ENCODE measurements around the gene TLCD3A. TPM values are rescaled to one million over a fixed set of nuclear protein-coding genes. Genes with fewer than 3 reads are reported as not detected.

The TLCD3A gene
- total and polyA plus RNA-seq, 9 of the 15 experiments (the other 6 are each of a cell fraction or from before 2014, with no cell fraction given), result 1.3 to 13.5 (median 7.3) TPM

GRCh38 chr17:708132-708531 lies 24.3 kb upstream of the TLCD3A start:
- no peak overlapping the region for H3K4me2 ChIP-seq (ENCODE audit: insufficient read depth, low read length)
- no peaks in the 10 kb centered on the region for H3K27me3 ChIP-seq (ENCODE audit: control insufficient read depth in 2 of 2, insufficient read depth in 2 of 2, low read length in 2 of 2)
- no peaks in the 10 kb centered on the region for H3K9me3 ChIP-seq (replicated peaks; ENCODE audit: control insufficient read depth, insufficient read depth, low read depth, low read length)
- no peaks in the 10 kb centered on the region for H3K4me1 ChIP-seq (replicated peaks in 1 of 2; ENCODE audit: control insufficient read depth in 2 of 2, insufficient read depth in 2 of 2, low read length in 2 of 2)
- intact Hi-C loops (cut with micrococcal nuclease), result no loop called here
- ATAC-seq (no peak), FAIRE-seq (no peak), DNase-seq (ENCODE audit: extremely low read depth in 1 of 4, low spot score in 3 of 4) (peak in 1 of 4 experiments; percentile 25)
- no peak overlapping the region for H3K9ac ChIP-seq (ENCODE audit: insufficient read depth in 1 of 2, low read depth in 2 of 2, low read length in 2 of 2)
- POLR2A ChIA-PET, result interaction anchor here (1.0 kb wide), 1 partner anchor 29 kb away, joined by 3 read pairs; no protein-coding TSS in a partner anchor
- in situ Hi-C loops (cut with MboI), result no loop called here
- peaks cover 8% of the 10 kb centered on the region for H3K79me2 ChIP-seq (ENCODE audit: control insufficient read depth, insufficient read depth, low read length)
- no peaks in the 10 kb centered on the region for H3K9me1 ChIP-seq (ENCODE audit: control insufficient read depth, insufficient read depth, low read length)
- no peak overlapping the region for H3K4me3 ChIP-seq
- CTCF ChIA-PET (ENCODE audit: low intra/inter-chr PET ratio), result no interaction called here
- H2AFZ ChIP-seq (ENCODE audit: low read depth, low read length), result no peak overlapping the region
- BruUV-seq (replicated peaks), result no TSS peak
- no peaks in the 10 kb centered on the region for H4K20me1 ChIP-seq (replicated peaks; ENCODE audit: control insufficient read depth, insufficient read depth, low read length)
- WGBS (ENCODE audit: insufficient coverage, low coverage, missing lambda C conversion rate), result 67% methylated on average over 3 of the region's 5 CpGs
- no peak overlapping the region for H3K27ac ChIP-seq (ENCODE audit: extremely low read depth, low read depth, low read length)
- peaks cover 23% of the 10 kb centered on the region; the same call in 2 of the 3 replicates for H3K36me3 ChIP-seq (ENCODE audit: control insufficient read depth, insufficient read depth, low read length)
- no peak for TF ChIP-seq PTTG1 (tag; IDR thresholded peaks at IDR 0.05; ENCODE audit: low read depth)
- no peak for TF ChIP-seq POLR2AphosphoS5 (IDR thresholded peaks at IDR 0.05; ENCODE audit: control insufficient read depth, insufficient read depth, low read depth, low read length)
- no peak for TF ChIP-seq ZNF696 (CRISPR knock-in tag; conservative IDR thresholded peaks at IDR 0.05)
- no peak for TF ChIP-seq THRA (IDR thresholded peaks at IDR 0.05)
- TF ChIP-seq RFX1 (IDR thresholded peaks at IDR 0.05), result no peak
- TF ChIP-seq IFI16 (CRISPR knock-in tag; IDR thresholded peaks at IDR 0.05), result no peak
- no peak for TF ChIP-seq NKRF (IDR thresholded peaks at IDR 0.05; ENCODE audit: borderline replicate concordance)
- TF ChIP-seq NR3C1 (CRISPR knock-in tag; IDR thresholded peaks at IDR 0.05), result no peak
- no peak for TF ChIP-seq CREM (IDR thresholded peaks at IDR 0.05; ENCODE audit: low read depth)
- no peak for TF ChIP-seq FOXA1 (IDR thresholded peaks at IDR 0.05; ENCODE audit: borderline replicate concordance)
- no peak for TF ChIP-seq PPARD (CRISPR knock-in tag; IDR thresholded peaks at IDR 0.05)
- no peak for TF ChIP-seq ZNF507 (tag; conservative IDR thresholded peaks at IDR 0.05)
- TF ChIP-seq MCM2 (IDR thresholded peaks at IDR 0.05; ENCODE audit: low read depth), result no peak
- no peak for TF ChIP-seq HLTF (IDR thresholded peaks at IDR 0.05)
- TF ChIP-seq HNRNPL (IDR thresholded peaks at IDR 0.05; ENCODE audit: low read depth, low read length), result no peak
- no peak for TF ChIP-seq DLX4 (CRISPR knock-in tag; IDR thresholded peaks at IDR 0.05)
- TF ChIP-seq MLLT1 (IDR thresholded peaks at IDR 0.05), result no peak
- no peak for TF ChIP-seq ZNF174 (CRISPR knock-in tag; IDR thresholded peaks at IDR 0.05)
- no peak for TF ChIP-seq SOX6 (IDR thresholded peaks at IDR 0.05)
- no peak for TF ChIP-seq SETDB1 (IDR thresholded peaks at IDR 0.05; ENCODE audit: low read length)
- TF ChIP-seq RAD51 (IDR thresholded peaks at IDR 0.05; ENCODE audit: borderline replicate concordance, low read depth), result peak; percentile 46; the same call in 1 of the 2 replicates
- no peak for TF ChIP-seq ZNF165 (CRISPR knock-in tag; IDR thresholded peaks at IDR 0.05; ENCODE audit: borderline replicate concordance)

Measured in K562 (cell line).